Measurements from ENCODE around the gene SLC28A2.
"Not testable (repeated sequence)": the region's sequence is repeated elsewhere in the genome, so short reads cannot be mapped to it uniquely, and the experiment has no call there.

The SLC28A2 gene

DNA sequence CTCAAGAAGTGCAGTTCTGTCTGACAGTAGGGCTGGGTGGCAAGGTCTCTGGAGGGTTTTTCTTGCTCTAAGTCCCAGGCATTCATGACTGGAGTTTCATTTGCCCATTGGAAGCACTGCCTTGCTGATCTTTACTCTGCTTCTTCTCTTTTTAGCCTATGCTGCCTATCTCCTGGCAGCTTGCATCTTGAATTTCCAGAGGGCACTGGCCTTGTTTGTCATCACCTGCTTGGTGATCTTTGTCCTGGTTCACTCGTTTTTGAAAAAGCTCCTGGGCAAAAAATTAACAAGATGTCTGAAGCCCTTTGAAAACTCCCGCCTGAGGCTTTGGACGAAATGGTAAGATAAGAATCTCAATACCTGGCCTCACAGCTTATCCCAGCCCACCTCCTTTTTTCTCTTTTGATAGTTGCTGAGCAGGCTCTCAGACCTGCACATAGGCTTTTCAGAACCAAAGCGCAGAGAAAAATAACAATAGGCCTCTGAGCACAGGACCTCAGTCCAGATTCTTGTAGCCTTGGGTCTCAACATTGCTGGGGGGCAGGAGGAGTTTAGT lies 10.9 kb downstream of the SLC28A2 start:
- no peak for DNase-seq

- DNase-seq = no peak
Observed at GRCh38 chr15:45263854-45264253, 11.8 kb downstream of the SLC28A2 start.

DNA sequence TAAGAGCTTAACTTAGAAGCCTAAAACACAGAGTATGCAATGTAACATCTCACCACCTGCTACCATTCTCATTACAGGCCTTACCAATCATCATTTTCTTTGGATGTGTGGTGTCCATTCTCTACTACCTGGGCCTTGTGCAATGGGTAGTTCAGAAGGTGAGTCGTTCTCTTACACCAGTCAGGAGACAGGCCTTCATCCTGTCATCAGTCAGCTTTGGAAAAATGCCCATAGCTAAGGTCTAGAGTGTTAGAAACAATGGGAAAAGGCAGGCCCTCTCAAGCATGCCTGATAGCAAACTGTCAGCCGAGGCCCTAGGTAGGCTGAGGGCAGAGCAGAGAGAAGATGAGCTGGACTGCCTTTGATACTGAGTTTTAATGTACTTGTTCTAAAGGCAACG lies 13.5 kb downstream of the SLC28A2 start:
- no peak for DNase-seq

DNA sequence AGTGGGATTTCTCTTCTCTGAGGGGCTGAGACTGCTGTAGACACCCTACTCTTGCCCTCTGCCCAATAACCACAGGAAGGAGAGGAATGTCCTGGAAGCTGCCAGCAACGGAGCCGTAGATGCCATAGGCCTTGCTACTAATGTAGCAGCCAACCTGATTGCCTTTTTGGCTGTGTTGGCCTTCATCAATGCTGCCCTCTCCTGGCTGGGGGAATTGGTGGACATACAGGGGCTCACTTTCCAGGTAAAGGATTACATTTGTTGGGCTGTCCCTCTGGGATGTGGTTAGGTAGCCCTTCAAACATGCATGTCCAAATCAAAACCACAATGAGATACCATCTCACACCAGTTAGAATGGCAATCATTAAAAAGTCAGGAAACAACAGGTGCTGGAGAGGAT lies 16.1 kb downstream of the SLC28A2 start:
- DNase-seq = no peak

- DNase-seq = no peak
Observed at GRCh38 chr15:45274636-45275380, 22.8 kb downstream of the SLC28A2 start.

DNA sequence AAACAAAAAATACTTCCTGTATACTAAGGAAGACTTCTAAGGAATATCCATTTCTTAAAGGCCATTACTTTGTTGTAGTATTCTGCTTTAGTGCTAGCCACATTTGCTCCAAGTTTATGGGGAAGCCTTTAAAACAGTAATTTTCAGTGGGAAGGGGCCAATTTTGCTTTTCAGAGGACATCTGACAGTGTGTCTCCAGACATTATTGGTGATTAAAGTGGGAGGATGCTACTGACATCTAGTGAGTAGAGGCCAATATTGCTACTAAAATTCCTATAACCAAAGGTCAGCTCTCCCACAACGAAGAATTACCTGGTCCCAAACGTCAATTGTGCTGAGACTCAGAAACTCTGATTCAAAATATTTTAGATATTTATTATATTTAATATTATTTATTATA lies 24.8 kb downstream of the SLC28A2 start:
- DNase-seq = no peak

DNA sequence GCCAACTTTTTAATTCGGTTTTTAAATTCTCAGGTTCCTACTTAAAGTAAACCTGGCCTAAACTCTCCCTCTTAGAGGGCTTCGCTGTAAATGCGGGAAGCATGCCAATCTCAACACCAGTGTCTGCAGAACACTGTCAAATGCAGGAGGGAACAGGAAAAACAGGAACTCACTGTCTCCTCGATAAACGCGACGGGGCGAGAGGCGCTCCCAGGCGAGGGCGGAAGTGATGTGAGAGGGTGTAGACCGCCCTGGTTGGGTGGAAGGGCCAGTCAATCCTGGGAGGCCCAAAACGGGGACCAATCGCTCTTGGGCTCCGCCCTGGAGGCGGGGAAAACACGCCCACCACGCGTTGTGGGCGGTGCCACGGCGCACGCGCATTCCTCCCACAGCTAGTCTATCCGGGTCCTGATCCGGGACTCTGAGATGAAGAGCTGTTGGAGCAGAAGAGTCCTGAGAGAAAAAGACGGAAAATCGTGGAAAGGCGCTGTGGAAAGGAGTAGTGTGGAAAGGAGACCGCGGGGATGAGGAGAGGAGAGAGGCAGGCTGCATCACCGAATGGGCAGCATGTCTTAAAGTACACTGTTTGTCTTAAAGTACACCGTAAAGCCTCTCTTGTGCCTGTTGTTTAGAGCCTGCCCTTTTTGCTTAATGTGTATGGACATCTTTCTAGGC lies 27.1 kb downstream of the SLC28A2 start:
- peak; percentile 85 for DNase-seq

DNA sequence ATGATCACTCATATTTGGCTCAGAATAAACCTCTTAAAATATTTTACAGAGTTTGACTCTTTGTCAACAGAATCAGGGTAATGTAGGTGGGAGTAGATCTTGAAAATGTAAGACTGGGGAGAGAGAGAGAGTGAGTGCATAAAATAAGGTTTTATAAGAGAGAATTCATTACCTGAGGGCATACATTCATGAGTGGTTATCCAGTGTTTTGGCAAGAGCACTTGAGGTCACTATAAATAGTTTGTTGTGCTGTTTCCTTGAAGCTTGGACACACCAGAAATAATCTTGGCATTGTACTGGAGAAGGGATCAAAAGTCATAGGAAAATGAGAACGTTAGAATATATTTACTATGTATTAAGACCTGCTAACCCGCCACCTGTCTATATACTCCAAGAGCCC lies 33.4 kb downstream of the SLC28A2 start:
- no peak for DNase-seq

DNA sequence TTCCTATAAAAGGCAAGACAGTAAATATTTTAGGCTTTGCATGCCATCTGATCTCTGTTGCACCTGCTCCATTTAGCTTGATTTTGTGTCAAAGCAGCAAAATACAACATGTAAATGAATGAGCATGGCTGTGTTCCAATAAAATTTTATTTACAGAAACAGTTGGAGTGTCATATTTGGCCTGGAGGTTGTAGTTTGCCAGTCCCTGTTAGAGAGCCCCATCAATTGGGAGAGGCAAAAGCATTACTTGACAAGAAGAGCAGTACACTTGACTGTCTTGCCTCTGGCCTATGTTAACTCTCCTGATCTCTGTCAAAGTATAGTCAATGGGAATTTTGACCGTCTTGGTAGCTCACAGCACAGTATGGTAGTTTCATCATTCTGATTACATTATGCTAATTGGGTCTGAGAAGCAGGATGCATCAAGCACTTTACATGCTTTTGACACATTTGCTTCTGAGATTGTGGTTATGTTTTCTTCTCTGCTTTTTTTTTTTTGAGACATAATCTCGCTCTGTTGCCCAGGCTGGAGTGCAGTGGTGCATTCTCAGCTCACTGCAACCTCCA lies 35.4 kb downstream of the SLC28A2 start:
- no peak for DNase-seq

GRCh38 chr15:45288947-45289346 lies 36.9 kb downstream of the SLC28A2 start:
- DNase-seq = no peak

DNA sequence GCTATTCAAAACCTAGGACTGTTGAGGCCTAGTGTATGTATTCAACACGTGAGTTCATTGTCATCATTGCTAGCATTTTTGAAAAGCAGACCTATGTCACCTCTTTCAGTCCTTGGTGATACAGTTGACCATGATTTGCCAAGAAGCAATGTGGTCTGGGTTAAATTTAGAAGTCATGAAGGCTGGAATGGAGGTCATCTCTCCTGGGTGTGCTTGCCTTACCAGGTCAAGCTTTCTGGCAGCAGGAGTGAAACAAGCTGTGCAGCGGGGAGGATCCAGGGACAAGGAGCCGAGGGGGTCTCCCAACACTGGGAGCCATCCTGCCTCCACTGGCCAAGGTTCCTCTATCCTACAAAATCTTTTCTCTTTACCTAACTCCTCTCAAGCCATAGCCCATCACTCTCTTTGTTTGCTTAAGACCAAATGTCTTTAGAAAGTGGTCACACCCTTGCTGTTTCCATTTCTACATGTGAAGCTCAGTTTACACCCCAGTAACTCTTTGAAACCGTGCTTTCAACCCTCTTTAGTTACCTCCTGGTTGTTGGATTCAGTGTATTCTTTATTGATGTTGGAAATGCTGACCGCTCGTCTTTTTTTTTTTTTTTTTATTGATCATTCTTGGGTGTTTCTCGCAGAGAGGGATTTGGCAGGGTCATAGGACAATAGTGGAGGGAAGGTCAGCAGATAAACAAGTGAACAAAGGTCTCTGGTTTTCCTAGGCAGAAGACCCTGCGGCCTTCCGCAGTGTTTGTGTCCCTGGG lies 40.0 kb downstream of the SLC28A2 start:
- no peak for DNase-seq

DNA sequence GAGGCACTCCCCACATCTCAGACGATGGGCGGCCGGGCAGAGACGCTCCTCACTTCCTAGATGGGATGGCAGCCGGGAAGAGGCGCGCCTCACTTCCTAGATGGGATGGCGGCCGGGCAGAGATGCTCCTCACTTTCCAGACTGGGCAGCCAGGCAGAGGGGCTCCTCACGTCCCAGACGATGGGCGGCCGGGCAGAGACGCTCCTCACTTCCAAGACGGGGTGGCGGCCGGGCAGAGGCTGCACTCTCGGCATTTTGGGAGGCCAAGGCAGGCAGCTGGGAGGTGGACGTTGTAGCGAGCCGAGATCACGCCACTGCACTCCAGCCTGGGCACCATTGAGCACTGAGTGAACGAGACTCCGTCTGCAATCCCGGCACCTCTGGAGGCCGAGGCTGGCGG lies 41.3 kb downstream of the SLC28A2 start:
- not testable (repeated sequence) for DNase-seq

DNA sequence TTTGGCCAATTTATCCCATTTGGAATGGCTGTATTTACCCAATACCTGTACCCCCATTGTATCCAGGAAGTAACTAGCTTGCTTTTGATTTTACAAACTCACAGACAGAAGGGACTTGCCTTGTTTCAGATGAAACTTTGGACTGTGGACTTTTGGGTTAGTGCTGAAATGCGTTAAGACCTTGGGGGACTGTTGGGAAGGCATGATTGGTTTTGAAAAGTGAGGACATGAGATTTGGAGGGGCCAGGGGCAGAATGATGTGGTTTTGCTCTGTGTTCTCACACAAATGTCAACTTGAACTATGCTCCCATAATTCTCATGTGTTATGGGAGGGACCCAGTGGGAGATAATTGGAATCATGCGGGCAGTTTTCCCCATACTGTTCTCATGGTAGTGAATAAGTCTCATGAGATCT lies 46.9 kb downstream of the SLC28A2 start:
- DNase-seq = not testable (repeated sequence)

DNA sequence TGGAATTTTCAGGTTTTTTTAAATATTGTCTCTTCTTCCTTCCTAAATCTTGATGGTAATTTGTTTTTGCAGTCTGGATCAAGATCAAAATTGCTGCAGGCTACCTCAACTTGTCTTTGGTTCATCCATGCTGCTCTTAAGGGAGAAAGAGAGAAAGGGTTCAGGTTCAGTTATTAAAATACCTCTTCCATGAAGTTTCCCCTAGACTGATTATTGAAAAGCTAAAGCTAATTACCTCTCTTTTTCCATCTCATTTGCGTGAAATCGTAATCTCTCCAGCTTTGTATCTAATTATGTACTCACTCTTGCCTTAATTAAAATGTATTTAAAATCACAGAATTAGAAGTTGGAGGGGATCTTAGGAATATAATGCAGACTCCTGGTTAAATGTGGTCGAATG lies 52.7 kb downstream of the SLC28A2 start:
- no peak for DNase-seq

- DNase-seq = no peak
Observed at GRCh38 chr15:45306105-45306504, 54.1 kb downstream of the SLC28A2 start.

GRCh38 chr15:45307230-45307924 lies 55.3 kb downstream of the SLC28A2 start:
- DNase-seq = no peak

GRCh38 chr15:45314117-45314516 lies 62.1 kb downstream of the SLC28A2 start:
- DNase-seq = not testable (repeated sequence)

DNA sequence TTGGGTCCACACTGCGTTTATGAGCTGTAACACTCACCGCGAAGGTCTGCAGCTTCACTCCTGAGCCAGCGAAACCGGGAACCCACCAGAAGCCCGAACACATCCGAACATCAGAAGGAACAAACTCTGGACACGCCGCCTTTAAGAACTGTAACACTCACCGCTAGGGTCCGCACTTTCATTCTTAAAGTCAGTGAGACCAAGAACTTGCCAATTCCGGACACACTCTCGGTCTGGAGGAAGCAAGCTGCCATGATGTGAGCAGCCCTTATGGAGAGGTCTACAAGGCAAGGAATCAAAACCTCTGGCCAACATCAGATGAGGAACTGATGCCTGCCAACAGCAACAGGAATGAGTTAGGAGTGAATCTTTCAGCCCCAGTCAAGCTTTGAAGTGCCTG lies 62.9 kb downstream of the SLC28A2 start:
- DNase-seq = no peak

DNA sequence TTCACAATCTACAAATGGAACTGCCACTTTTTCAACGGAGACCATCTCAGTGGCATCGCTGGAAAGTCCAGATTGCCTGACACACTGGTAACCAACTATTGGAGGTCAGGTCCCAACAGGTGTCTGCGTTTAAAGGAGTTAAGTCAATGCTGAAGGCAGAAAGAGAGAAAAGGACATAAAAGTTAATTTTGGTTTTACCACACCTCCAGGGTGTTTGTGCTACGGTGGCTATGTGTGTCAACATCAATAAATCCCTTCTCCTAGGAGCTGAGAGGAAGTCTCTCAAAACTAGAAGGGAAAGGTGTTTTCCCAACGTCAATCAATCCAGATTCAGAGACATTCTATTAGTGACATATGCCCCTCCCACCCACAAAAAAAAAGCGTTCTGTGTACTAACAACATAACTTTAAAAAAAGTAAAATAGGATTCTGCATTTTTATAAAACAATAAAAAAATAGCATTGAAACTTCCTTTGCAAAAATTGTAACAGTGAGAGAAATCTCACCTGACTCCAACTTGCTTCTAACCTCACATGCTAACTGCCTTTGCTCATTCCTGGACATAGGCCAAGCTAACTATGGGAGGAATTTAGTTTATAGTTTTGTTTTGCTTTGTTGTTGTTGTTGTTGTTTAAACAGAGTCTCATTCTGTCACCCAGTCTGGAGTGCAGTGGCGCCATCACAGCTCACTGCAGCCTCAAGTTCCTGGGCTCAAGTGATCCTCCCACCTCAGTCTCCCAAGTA lies 67.6 kb downstream of the SLC28A2 start:
- DNase-seq = no peak

DNA sequence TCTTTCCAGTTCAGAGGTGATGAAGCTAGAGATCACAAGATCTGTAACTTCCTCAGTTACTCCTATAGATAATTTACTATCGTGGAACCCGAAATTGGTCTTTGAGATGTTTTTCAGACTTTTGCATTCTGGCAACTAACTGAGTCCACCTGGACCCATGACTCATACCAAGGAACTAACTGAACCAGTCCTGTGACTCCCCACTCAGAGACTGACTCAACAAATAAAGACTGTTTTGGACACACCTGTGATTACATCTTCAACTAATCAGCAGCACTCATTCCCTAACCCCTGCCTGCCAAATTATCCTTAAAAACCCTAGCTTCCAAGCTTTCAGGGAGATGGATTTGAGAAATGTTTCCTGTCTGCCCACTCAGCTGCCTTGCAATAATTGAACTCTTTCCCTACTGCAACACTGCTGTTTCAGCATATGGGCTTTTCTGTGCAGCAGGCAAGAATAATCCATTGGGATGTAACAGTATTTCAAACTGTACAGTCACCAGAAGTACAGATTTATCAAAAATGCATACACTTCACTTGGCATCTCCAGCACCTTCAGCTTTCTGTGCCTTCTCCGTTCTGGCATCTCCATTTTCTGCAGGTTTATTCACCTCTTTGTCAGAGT lies 68.7 kb downstream of the SLC28A2 start:
- no peak for DNase-seq

DNA sequence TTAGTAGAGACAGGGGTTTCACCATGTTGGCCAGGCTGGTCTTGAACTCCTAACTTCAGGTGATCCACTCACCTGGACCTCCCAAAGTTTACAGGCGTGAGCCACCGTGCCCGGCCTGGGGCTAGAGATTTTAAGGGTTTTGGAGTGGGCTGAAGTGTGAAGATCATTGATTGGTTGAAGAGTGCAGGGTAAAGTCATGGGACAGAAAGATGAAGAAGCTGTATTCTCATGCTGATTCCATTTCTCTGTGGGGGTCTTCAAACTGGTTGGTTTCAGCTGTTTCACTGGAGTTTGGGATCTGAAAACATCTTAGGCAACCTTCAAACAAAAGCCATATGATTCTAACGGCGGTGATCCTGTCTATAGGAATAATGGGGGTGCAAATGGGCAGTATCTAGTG lies 74.2 kb downstream of the SLC28A2 start:
- DNase-seq = no peak

Data from NCI-H1417 treated with DMSO at 0.1 percent for 48 hours (cell line).